ENCODE data around the gene PSMB9. TPM values are rescaled to one million over a fixed set of nuclear protein-coding genes. Genes with fewer than 3 reads are reported as not detected.
A peak's percentile ranks its signal among the peaks of the same experiment; 100 is the strongest.

The PSMB9 gene
- total and polyA plus RNA-seq, 4 donors, result 14.4 to 183 (median 61.9) TPM

GRCh38 chr6:32860674-32861073, 6.7 kb downstream of the PSMB9 start:
- peaks cover 0 to 15% (median 1%) of the 10 kb centered on the region in 4 donors for H3K36me3 ChIP-seq (ENCODE audit: control insufficient read depth in 4 of 4, insufficient read depth in 4 of 4, low read length in 4 of 4)
- H3K9ac ChIP-seq (ENCODE audit: insufficient read depth in 1 of 2, low read length in 2 of 2), result peak overlapping the region in 1 of 2 donors; percentile 8
- H3K27ac ChIP-seq (ENCODE audit: low read depth in 1 of 2, low read length in 1 of 2), result peak overlapping the region in 1 of 2 donors; percentile 30

DNA sequence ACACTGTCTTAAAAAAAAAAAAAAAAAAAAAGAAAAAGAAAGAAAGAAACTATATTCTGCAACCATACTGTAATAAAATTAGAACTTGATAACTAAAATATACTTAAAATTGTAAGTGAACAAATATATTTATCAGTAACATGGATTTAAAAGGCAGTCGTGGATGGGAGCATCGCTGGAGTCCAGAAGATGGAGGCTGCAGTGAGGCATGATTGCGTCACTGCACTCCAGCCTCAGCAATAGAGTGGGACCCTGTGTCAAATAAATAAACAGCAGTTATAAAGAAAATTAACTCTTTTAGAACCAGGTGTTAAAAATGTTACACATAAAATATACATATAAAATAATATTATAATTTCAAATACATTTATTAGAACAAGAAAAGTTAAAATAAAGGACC, 8.7 kb downstream of the PSMB9 start:
- Histone ChIP-seq H3K9me3 (ENCODE audit: control insufficient read depth in 4 of 4, insufficient read depth in 3 of 4, low read length in 3 of 4) (no peaks in the 10 kb centered on the region), H3K9ac (ENCODE audit: insufficient read depth in 1 of 2, low read length in 2 of 2) (no peak overlapping the region), H3K27ac (ENCODE audit: low read depth in 1 of 2, low read length in 1 of 2) (no peak overlapping the region), H3K4me1 (ENCODE audit: control insufficient read depth in 5 of 5, insufficient read depth in 5 of 5, low read length in 5 of 5) (peaks cover 0 to 14% (median 0%) of the 10 kb centered on the region in 5 donors), H3K4me3 (no peak overlapping the region), H3K27me3 (ENCODE audit: control insufficient read depth in 3 of 3, insufficient read depth in 3 of 3, low read length in 2 of 3) (peaks cover 0 to 35% (median 5%) of the 10 kb centered on the region in 3 donors), H3K36me3 (ENCODE audit: control insufficient read depth in 4 of 4, insufficient read depth in 4 of 4, low read length in 4 of 4) (peaks cover 0 to 10% (median under 1%) of the 10 kb centered on the region in 4 donors)
- no peak for TF ChIP-seq CTCF (IDR thresholded peaks at IDR 0.05; ENCODE audit: control extremely low read depth, extremely low read depth)
- WGBS, 2 donors, result 48 to 55% methylated on average over 3 of the region's 3 CpGs
- no peak for ATAC-seq (ENCODE audit: insufficient read depth, low FRiP score)
- DNase-seq, result no peak

More at GRCh38 chr6:32860674-32861073, 6.7 kb downstream of the PSMB9 start:
- ATAC-seq (ENCODE audit: insufficient read depth, low FRiP score) (no peak), DNase-seq (no peak)
- Histone ChIP-seq H3K4me3 (no peak overlapping the region), H3K9me3 (ENCODE audit: control insufficient read depth in 4 of 4, insufficient read depth in 3 of 4, low read length in 3 of 4) (no peaks in the 10 kb centered on the region), H3K4me1 (ENCODE audit: control insufficient read depth in 5 of 5, insufficient read depth in 5 of 5, low read length in 5 of 5) (peaks cover 0 to 4% (median 0%) of the 10 kb centered on the region in 5 donors), H3K27me3 (ENCODE audit: control insufficient read depth in 3 of 3, insufficient read depth in 3 of 3, low read length in 2 of 3) (peaks cover 0 to 34% (median 0%) of the 10 kb centered on the region in 3 donors)
- WGBS, 2 donors, result 68 to 86% methylated on average over 1 of the region's 1 CpG
- no peak for TF ChIP-seq CTCF (IDR thresholded peaks at IDR 0.05; ENCODE audit: control extremely low read depth, extremely low read depth)

GRCh38 chr6:32865724-32866443, 11.9 kb downstream of the PSMB9 start:
- H3K9ac ChIP-seq (ENCODE audit: insufficient read depth in 1 of 2, low read length in 2 of 2), result peak overlapping the region in 1 of 2 donors; percentile 19
- H3K4me1 ChIP-seq (ENCODE audit: control insufficient read depth in 5 of 5, insufficient read depth in 5 of 5, low read length in 5 of 5), result peaks cover 0 to 14% (median 0%) of the 10 kb centered on the region in 5 donors
- no peak overlapping the region for H3K4me3 ChIP-seq
- WGBS, 2 donors, result 66 to 74% methylated on average over 10 of the region's 10 CpGs
- DNase-seq, result no peak
- no peak for ATAC-seq (ENCODE audit: insufficient read depth, low FRiP score)
- no peak for TF ChIP-seq CTCF (IDR thresholded peaks at IDR 0.05; ENCODE audit: control extremely low read depth, extremely low read depth)
- H3K36me3 ChIP-seq (ENCODE audit: control insufficient read depth in 4 of 4, insufficient read depth in 4 of 4, low read length in 4 of 4), result peaks cover 0 to 1% (median 0%) of the 10 kb centered on the region in 4 donors
- H3K27ac ChIP-seq (ENCODE audit: low read depth in 1 of 2, low read length in 1 of 2), result peak overlapping the region in 1 of 2 donors; percentile 22
- H3K9me3 ChIP-seq (ENCODE audit: control insufficient read depth in 4 of 4, insufficient read depth in 3 of 4, low read length in 3 of 4), result no peaks in the 10 kb centered on the region
- H3K27me3 ChIP-seq (ENCODE audit: control insufficient read depth in 3 of 3, insufficient read depth in 3 of 3, low read length in 2 of 3), result peaks cover 0 to 43% (median 10%) of the 10 kb centered on the region in 3 donors

Data from lung (tissue), 12 donors.